Activated T-cell treated with anti-CD3 and anti-CD28 coated beads, Interleukin-2, amount 50 U/mL, for 72 hours (primary cell): Measurements from ENCODE around the gene SBF1. TPM values are rescaled to one million over a fixed set of nuclear protein-coding genes. Genes with fewer than 3 reads are reported as not detected.
A peak's percentile ranks its signal among the peaks of the same experiment; 100 is the strongest.

Experiments used
- ATAC-seq, 2 donors: fragments of 150-1000 bp; cut with Tn5 transposase; replicated peaks in 1 of 2; 2 replicates each; pipeline ENCODE4 v1.10.0; 2021; ENCODE audit warnings: moderate library complexity in 2 of 2, mild to moderate bottlenecking in 1 of 2
- DNase-seq, 2 donors: peaks; one replicate each; pipeline ENCODE4 v3.0.0; 2021 to 2022; ENCODE audit warnings: mixed read lengths in 1 of 2
- H3K27ac Mint-ChIP-seq: one replicate; pipeline ENCODE4 v1.8.0; 2022; ENCODE audit warnings: mild to moderate bottlenecking, moderate library complexity, mixed read lengths
- H3K27me3 Mint-ChIP-seq: one replicate; pipeline ENCODE4 v1.8.0; 2022; ENCODE audit warnings: low read depth, mixed read lengths
- H3K36me3 Mint-ChIP-seq, 2 donors: one replicate each; pipeline ENCODE4 v1.8.0; 2022; ENCODE audit warnings: mixed read lengths in 2 of 2, mild to moderate bottlenecking in 1 of 2; ENCODE audit not compliant: insufficient read depth in 2 of 2
- H3K4me1 Mint-ChIP-seq: one replicate; pipeline ENCODE4 v1.8.0; 2022; ENCODE audit warnings: low read depth, mixed read lengths
- H3K4me3 Mint-ChIP-seq, 2 donors: one replicate each; pipeline ENCODE4 v1.8.0; 2022; ENCODE audit warnings: mild to moderate bottlenecking in 2 of 2, mixed read lengths in 2 of 2, moderate library complexity in 2 of 2
- H3K9me3 Mint-ChIP-seq, 2 donors: one replicate each; pipeline ENCODE4 v1.8.0; 2022; ENCODE audit warnings: mixed read lengths in 2 of 2
- total RNA-seq, 2 donors: library from RNA; stranded (reverse); gene quantifications; one replicate each; pipeline ENCODE4 v1.2.3, GENCODE V29; 2022

Gene SBF1
- total RNA-seq, 2 donors from 2014 or later, result 108 to 114 TPM

DNA sequence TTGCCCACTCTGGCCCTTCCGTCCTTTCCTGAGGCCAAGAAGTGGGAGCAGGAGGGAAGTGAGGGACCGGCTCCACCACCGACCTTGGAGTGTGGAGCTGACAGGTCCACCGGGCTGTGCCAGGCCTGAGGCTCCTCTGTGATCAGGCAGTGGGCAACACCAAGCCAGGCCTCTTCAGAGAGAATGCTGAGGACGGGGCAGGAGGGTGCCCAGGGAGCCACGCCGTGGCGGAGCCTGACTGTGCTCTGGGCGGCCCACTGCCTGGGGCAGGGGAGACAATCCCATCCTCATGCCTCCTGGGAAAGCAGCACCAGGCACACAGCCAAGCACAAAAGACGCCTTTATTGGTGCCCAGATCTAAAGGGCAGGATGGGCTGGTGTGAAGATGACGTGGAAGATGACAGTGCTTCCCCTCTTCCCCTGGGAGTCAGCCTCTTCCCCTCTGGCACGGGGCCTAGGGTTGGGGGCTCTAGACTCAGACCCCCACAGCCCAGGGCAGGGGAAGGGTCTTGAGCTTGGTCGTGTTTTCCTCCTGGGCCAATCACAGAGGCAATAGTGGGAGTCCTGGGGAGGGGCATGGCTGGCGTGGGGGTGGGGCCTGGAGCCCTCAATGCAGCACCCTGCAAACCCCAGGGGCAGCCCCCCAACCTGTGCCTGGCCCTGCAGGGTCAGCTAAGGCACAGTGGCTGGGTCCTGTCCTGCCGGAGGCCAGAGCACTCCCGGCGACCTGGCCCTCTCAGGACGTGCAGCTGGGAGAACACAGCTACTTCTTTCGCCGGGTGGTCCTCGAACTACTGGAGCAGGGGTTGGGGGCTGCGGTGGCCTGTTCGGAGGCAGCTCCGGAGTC, 28.0 kb upstream of the SBF1 start:
- H3K27me3 Mint-ChIP-seq, result no peaks in the 10 kb centered on the region
- ATAC-seq (no peak), DNase-seq (no peak)
- peaks cover 0 to 3% of the 10 kb centered on the region in 2 donors for H3K36me3 Mint-ChIP-seq
- peaks cover 6% of the 10 kb centered on the region for H3K4me1 Mint-ChIP-seq
- no peak overlapping the region for H3K27ac Mint-ChIP-seq
- no peaks in the 10 kb centered on the region for H3K9me3 Mint-ChIP-seq
- no peak overlapping the region for H3K4me3 Mint-ChIP-seq

DNA sequence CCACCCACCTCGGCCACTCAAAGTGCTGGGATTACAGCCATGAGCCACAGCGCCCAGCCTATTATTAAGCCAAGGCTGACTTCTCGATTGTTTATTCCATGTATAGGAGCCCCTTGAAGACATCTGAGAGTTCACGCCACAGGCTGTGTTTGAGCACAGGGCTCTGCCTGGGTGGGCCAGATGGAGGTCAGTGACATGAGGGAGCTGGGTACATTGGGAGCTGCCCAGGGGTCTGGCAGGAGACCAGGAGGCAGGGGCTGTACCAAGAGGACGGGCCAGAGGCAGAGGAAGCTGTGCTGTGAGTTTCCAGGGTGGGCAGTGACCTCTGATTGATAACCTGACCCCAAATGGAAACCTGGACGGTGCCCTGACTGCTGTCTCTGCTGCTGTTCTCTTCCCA, 27.3 kb upstream of the SBF1 start:
- Mint-ChIP-seq H3K27me3 (no peaks in the 10 kb centered on the region), H3K4me1 (peaks cover 6% of the 10 kb centered on the region), H3K9me3 (no peaks in the 10 kb centered on the region), H3K4me3 (no peak overlapping the region), H3K36me3 (no peaks in the 10 kb centered on the region), H3K27ac (no peak overlapping the region)
- DNase-seq, result no peak
- ATAC-seq, result no peak

GRCh38 chr22:50500452-50500851, 25.6 kb upstream of the SBF1 start:
- Mint-ChIP-seq H3K36me3 (no peaks in the 10 kb centered on the region), H3K27me3 (no peaks in the 10 kb centered on the region), H3K27ac (no peak overlapping the region), H3K9me3 (no peaks in the 10 kb centered on the region), H3K4me3 (no peak overlapping the region), H3K4me1 (peaks cover 6% of the 10 kb centered on the region)
- ATAC-seq (no peak), DNase-seq (no peak)

- peak; percentile 73 to 74 for DNase-seq
- peak; percentile 81 to 86 for ATAC-seq
- Mint-ChIP-seq H3K36me3 (no peaks in the 10 kb centered on the region), H3K27ac (no peak overlapping the region), H3K4me1 (peaks cover 6% of the 10 kb centered on the region), H3K4me3 (no peak overlapping the region), H3K9me3 (no peaks in the 10 kb centered on the region), H3K27me3 (no peaks in the 10 kb centered on the region)
Measured at GRCh38 chr22:50498322-50498890, 23.6 kb upstream of the SBF1 start.

- ATAC-seq (no peak), DNase-seq (no peak)
- Mint-ChIP-seq H3K27me3 (no peaks in the 10 kb centered on the region), H3K36me3 (no peaks in the 10 kb centered on the region), H3K4me1 (peaks cover 6% of the 10 kb centered on the region), H3K9me3 (no peaks in the 10 kb centered on the region), H3K4me3 (no peak overlapping the region), H3K27ac (no peak overlapping the region)
Measured at GRCh38 chr22:50497093-50497492, 22.3 kb upstream of the SBF1 start.

DNA sequence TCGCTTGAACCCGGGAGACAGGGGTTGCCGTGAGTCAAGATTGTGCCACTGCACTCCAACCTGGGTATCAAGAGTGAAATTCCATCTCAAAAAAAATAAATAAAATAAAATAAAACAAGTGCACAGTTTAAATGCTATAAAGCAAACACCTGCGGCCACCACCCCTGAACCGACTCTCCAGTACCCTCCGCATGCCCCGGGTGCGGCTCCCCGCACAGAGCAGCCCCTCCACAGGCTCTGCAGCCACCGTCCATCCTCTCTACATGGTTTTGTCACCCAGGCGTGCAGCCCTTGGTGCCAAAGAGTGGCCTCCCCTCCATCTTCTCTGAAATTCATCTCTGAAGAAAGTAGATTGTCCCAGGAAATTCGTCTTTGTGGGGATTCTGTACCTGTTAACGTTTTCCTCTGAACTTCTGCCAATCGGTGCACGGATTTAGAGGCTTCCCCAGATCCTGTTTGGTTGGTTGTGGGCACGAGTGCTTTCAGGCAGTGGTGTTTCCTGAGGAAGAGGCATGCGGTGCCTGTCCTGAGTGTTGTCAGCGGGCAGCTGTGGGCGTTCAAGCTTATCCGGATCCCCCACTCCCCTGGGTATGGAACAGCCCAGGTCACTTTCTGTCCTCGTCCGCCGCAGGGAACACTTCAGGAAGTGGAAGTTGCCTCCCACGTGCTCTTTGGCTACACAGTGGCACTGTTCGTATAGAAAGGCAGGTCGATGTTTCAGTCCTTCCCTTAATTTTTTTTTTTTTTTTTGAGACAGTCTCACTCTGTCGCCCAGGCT, 15.9 kb upstream of the SBF1 start:
- DNase-seq, result no peak
- H3K4me3 Mint-ChIP-seq, result peak overlapping the region; percentile 52 to 58
- H3K27ac Mint-ChIP-seq, result peak overlapping the region; percentile 79

GRCh38 chr22:50489363-50490243, 14.8 kb upstream of the SBF1 start:
- H3K9me3 Mint-ChIP-seq, result no peaks in the 10 kb centered on the region
- no peaks in the 10 kb centered on the region for H3K36me3 Mint-ChIP-seq
- DNase-seq, result no peak

More for the DNA sequence above, 15.9 kb upstream of the SBF1 start:
- H3K27me3 Mint-ChIP-seq, result no peaks in the 10 kb centered on the region
- no peaks in the 10 kb centered on the region for H3K9me3 Mint-ChIP-seq
- H3K36me3 Mint-ChIP-seq, result no peaks in the 10 kb centered on the region
- peak in 1 of 2 donors; percentile 39 for ATAC-seq
- H3K4me1 Mint-ChIP-seq, result peaks cover 8% of the 10 kb centered on the region

DNA sequence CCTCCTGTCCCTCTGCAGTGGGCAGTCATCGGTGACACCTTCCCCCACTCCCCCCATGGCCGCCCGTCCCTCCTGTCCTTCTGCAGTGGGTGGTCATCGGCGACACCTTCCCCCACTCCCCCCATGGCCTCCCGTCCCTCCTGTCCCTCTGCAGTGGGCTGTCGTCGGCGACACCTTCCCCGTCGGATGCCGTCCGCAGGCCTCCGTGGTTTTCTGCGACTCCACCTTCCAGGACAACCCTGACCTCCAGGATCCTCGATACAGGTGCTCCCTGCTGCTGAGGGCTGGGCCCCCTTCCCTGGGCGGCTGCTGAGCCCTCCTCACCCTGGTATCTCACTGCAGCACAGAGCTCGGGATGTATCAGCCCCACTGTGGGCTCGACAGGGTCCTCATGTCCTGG, 14.1 kb upstream of the SBF1 start:
- Mint-ChIP-seq H3K27ac (no peak overlapping the region), H3K9me3 (no peaks in the 10 kb centered on the region), H3K4me1 (peaks cover 8% of the 10 kb centered on the region), H3K4me3 (no peak overlapping the region), H3K27me3 (no peaks in the 10 kb centered on the region), H3K36me3 (no peaks in the 10 kb centered on the region)
- DNase-seq (no peak), ATAC-seq (no peak)

More at GRCh38 chr22:50489363-50490243, 14.8 kb upstream of the SBF1 start:
- Mint-ChIP-seq H3K27ac (no peak overlapping the region), H3K27me3 (no peaks in the 10 kb centered on the region), H3K4me3 (no peak overlapping the region), H3K4me1 (peaks cover 8% of the 10 kb centered on the region)
- no peak for ATAC-seq

DNA sequence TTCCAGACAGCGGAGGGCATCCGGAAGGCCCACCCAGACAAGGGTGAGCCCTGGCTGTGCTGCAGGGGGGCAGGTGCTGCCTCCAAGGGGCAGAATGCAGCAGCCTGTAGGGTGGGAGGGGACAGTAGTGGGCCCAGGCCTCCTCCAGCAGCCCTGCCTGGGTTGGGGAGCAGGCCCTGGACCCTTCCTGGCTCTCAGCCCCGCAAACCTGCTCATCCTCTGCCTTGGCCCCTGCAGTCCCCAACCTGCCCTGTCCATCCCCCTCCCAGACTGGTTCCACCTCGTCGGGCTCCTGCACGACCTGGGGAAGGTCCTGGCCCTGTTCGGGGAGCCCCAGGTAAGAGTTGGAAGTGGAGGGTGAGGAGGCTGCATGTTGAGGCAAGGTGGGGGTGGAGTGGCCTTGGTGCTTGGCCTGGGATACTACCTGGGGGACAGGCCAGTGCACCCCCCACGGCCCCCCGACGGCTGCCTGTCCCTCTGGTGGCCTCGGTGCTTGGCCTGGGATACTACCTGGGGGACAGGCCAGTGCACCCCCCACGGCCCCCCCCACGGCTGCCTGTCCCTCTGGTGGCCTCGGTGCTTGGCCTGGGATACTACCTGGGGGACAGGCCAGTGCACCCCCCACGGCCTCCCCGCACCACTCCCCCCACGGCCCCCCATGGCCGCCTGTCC, 13.3 kb upstream of the SBF1 start:
- H3K27ac Mint-ChIP-seq, result no peak overlapping the region
- H3K4me3 Mint-ChIP-seq, result no peak overlapping the region
- H3K4me1 Mint-ChIP-seq, result peaks cover 8% of the 10 kb centered on the region
- ATAC-seq, result no peak
- no peak for DNase-seq
- no peaks in the 10 kb centered on the region for H3K36me3 Mint-ChIP-seq
- no peaks in the 10 kb centered on the region for H3K9me3 Mint-ChIP-seq
- no peaks in the 10 kb centered on the region for H3K27me3 Mint-ChIP-seq

- H3K4me3 Mint-ChIP-seq, result no peak overlapping the region
- ATAC-seq (peak in 1 of 2 donors; percentile 17), DNase-seq (no peak)
- H3K27ac Mint-ChIP-seq, result no peak overlapping the region
- no peaks in the 10 kb centered on the region for H3K9me3 Mint-ChIP-seq
- no peaks in the 10 kb centered on the region for H3K27me3 Mint-ChIP-seq
- H3K36me3 Mint-ChIP-seq, result no peaks in the 10 kb centered on the region
- H3K4me1 Mint-ChIP-seq, result peaks cover 8% of the 10 kb centered on the region
Measured at GRCh38 chr22:50487290-50488005, 12.6 kb upstream of the SBF1 start.

DNA sequence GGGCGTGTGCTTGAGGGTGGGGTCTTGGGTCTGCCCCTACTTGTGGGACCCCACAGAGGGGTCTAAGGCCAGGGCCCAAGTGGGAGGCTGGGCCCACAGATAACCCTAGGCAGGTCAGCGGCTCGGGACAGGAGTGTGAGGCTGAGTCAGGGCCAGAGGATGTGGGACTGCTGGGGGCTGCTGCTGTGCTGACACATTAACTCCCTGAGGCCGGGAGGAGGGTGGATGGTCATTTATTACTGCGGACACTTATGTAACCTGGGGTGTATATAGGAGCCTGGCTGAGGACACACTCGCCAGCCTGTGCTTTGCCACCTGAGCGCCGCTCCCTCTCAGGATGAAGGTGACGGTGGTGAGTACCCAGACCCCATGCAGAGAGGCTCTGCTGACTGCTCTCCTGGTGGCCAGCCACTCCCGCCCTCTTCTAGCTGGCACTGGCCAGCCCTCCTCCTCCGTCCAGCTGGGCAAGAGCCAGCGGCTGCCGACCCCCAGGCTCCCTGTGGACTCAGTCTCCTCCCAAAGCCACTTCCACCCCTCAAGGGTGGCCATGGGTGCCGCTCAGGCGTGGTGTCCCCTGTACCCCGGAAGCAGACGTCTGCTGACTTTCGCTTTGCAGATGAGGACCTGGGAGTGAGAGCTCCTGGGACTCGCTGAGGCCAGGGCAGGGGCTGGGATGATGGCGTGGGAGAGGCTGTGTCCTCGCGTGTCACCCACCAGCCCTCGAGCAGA, 11.9 kb upstream of the SBF1 start, which contains the start of gene MIOX:
Gene MIOX, plus strand, starts transcription at position 299 of the 729 bp plus-strand sequence. Its CDS starts 39 bp downstream, at position 338.
- Mint-ChIP-seq H3K4me3 (no peak within 1 kb of the TSS), H3K36me3 (no peaks in the 10 kb centered on the region), H3K4me1 (peaks cover 8% of the 10 kb centered on the region), H3K9me3 (no peaks in the 10 kb centered on the region), H3K27ac (no peak within 1 kb of the TSS), H3K27me3 (no peaks in the 10 kb centered on the region)
- no peak for DNase-seq
- ATAC-seq, result peak in 1 of 2 donors; percentile 8
